BLaER1 treated with 17β-estradiol and CSF1 and Interleukin-3, amounts not matched to agents 10 nM and 100 nM (cell line): ENCODE measurements around the gene LAGE3.
"Not testable (repeated sequence)": the region's sequence is repeated elsewhere in the genome, so short reads cannot be mapped to it uniquely, and the experiment has no call there.

Experiments used
- H3K27ac ChIP-seq, 11 experiments: shearing (Covaris generic); formaldehyde crosslinking; 2 replicates each; pipeline ENCODE4 v1.8.1; 2022
- H3K27me3 ChIP-seq, 11 experiments: shearing (Covaris generic); formaldehyde crosslinking; 2 replicates each; pipeline ENCODE4 v1.8.1; 2022
- H3K36me3 ChIP-seq, 11 experiments: shearing (Covaris generic); formaldehyde crosslinking; 2 replicates each; pipeline ENCODE4 v1.8.1; 2022
- H3K4me1 ChIP-seq, 10 experiments: shearing (Covaris generic); formaldehyde crosslinking; 2 replicates each; pipeline ENCODE4 v1.8.1; 2022
- H3K4me2 ChIP-seq, 11 experiments: shearing (Covaris generic); formaldehyde crosslinking; 2 replicates each; pipeline ENCODE4 v1.8.1; 2022
- H3K4me3 ChIP-seq, 10 experiments: shearing (Covaris generic); formaldehyde crosslinking; 2 replicates each; pipeline ENCODE4 v1.8.1; 2022
- H3K9ac ChIP-seq, 11 experiments: shearing (Covaris generic); formaldehyde crosslinking; 2 replicates each; pipeline ENCODE4 v1.8.1; 2022
- H3K9me3 ChIP-seq, 11 experiments: shearing (Covaris generic); formaldehyde crosslinking; replicated peaks in 1 of 11; 2 replicates each; pipeline ENCODE4 v1.8.1; 2022
- H4K20me1 ChIP-seq, 11 experiments: shearing (Covaris generic); formaldehyde crosslinking; 2 replicates each; pipeline ENCODE4 v1.8.1; 2022
- Cebpa-rat ChIP-seq, 11 experiments: shearing (Covaris generic); IDR thresholded peaks; 2 replicates each; pipeline ENCODE4 v1.8.1; 2022

LAGE3 gene

DNA sequence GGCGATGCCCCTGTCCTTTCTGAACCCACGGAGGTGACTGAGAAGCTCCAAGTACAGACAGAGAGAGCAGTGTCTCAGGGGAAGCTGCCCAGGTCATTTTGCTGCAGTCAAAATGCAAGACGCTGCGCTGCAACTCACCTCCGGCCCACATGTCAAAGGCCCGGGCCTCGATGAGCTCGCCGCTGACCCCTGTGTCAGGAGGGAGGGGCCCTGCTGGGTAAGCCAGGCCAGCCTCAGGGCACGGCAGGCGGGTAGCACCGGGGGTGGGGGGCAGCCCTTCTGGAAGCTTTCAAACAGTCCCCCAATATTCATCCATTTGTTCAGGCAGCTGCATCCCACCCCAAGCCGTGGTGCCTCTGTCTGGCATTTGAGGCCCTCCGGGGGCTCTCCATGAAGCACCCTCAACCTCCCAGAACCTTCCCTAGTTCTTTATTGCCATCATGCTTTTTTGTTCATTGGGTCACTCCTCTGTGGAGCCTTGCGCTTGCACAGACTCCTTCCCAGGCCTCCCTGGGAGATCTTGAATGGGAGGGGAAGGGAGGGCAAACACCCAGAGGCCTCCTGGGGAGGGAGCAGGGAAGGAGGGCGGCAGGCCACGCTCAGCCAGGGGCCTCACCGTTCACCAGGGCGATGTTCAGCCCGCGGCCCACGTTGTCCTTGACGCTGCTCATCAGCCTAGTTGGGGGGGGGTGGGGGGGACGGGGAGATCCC lies 28.7 kb upstream of the LAGE3 start:
- Histone ChIP-seq H3K4me1 (peaks cover 8 to 19% (median 16%) of the 10 kb centered on the region in 10 experiments; a peak in 19 of 20 replicates), H3K4me2 (no peak overlapping the region), H4K20me1 (peaks cover 0 to 16% (median 0%) of the 10 kb centered on the region in 11 experiments; a peak in 2 of 22 replicates), H3K4me3 (no peak overlapping the region), H3K27me3 (peaks cover 9 to 84% (median 62%) of the 10 kb centered on the region in 11 experiments; a peak in 21 of 22 replicates), H3K27ac (no peak overlapping the region), H3K9me3 (peaks cover 12 to 55% (median 32%) of the 10 kb centered on the region in 11 experiments; a peak in 21 of 22 replicates), H3K9ac (no peak overlapping the region), H3K36me3 (peaks cover 15 to 45% (median 22%) of the 10 kb centered on the region in 11 experiments; a peak in 19 of 22 replicates)
- TF ChIP-seq Cebpa-rat (IDR thresholded peaks at IDR 0.05) = no peak

DNA sequence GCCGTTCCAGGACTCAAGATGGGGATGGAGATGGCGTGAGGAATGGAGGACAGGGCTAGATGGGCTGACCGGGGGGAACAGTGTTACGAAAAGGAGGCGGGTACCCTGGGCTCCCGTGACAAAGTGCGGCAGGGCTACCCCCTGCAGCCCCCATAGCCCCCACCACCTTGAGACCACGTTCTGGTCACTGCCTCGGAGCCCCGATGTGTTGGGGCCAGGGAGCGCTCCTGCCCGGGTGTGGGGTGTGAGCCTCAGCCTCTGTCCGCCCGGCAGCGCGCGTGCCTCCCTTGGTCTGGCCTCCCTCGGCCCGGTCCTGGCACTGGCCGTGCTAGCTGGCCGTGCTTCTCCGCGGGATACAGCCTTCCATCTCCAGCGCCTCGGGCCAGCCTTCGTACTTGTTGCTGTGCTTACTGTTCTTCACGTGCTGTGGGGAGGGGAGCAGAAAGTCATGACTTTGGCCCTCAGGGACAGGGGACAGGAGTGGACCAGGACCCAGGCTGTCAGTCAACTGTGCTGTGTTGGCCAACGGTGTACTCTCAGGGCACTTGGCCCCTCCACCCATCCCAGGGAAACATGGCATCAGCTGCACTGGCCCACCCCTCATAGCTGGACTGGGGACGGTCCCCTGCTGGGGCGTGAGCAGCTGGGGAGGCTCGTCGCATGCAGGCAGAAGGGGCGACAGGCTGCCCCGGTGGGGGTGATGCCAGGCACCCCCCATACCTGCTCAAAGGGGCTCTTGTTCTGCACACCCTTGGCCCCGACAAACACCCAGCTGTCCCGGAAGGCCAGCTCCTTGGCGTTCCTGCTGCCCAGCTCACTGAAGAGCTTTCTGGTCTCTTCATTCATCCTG lies 27.6 kb upstream of the LAGE3 start:
- H3K27ac ChIP-seq = no peak overlapping the region
- H3K9ac ChIP-seq = no peak overlapping the region
- peaks cover 12 to 59% (median 32%) of the 10 kb centered on the region in 11 experiments; a peak in 21 of 22 replicates for H3K9me3 ChIP-seq
- peaks cover 9 to 82% (median 62%) of the 10 kb centered on the region in 11 experiments; a peak in 21 of 22 replicates for H3K27me3 ChIP-seq
- no peak overlapping the region for H3K4me3 ChIP-seq
- H3K4me2 ChIP-seq = no peak overlapping the region
- H3K4me1 ChIP-seq = peaks cover 4 to 8% (median 7%) of the 10 kb centered on the region in 10 experiments; a peak in 19 of 20 replicates
- peaks cover 15 to 45% (median 22%) of the 10 kb centered on the region in 11 experiments; a peak in 19 of 22 replicates for H3K36me3 ChIP-seq
- H4K20me1 ChIP-seq = peaks cover 0 to 10% (median 0%) of the 10 kb centered on the region in 11 experiments; a peak in 2 of 22 replicates
- TF ChIP-seq Cebpa-rat (IDR thresholded peaks at IDR 0.05) = no peak

DNA sequence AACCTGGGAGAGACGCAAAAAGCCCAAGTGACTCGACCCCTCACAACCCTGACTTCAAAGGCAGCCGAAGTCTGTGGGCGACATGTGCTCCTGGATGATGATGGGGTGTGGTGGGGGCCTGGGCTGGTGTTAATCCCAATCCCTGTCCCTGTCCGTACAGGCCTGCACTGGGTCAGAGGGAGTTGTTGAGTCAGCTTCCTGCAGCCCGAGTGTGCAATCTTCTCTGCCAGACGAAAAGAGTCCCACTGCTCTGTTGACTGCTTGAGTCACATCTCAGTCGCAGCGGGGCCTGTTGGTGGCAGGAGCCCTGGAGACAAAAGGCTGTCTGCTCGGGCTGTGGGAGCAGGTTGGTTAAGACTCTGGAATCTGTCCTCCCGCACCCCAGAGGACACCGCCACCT lies 26.7 kb upstream of the LAGE3 start:
- H3K9ac ChIP-seq = no peak overlapping the region
- no peak overlapping the region for H3K27ac ChIP-seq
- peaks cover 15 to 45% (median 22%) of the 10 kb centered on the region in 11 experiments; a peak in 19 of 22 replicates for H3K36me3 ChIP-seq
- H3K27me3 ChIP-seq = peaks cover 9 to 81% (median 61%) of the 10 kb centered on the region in 11 experiments; a peak in 21 of 22 replicates
- H3K4me3 ChIP-seq = no peak overlapping the region
- TF ChIP-seq Cebpa-rat (IDR thresholded peaks at IDR 0.05) = no peak
- no peaks in the 10 kb centered on the region for H3K4me1 ChIP-seq
- H3K4me2 ChIP-seq = no peak overlapping the region
- H4K20me1 ChIP-seq = peaks cover 0 to under 1% (median 0%) of the 10 kb centered on the region in 11 experiments; a peak in 1 of 22 replicates
- peaks cover 12 to 56% (median 30%) of the 10 kb centered on the region in 11 experiments; a peak in 21 of 22 replicates for H3K9me3 ChIP-seq

DNA sequence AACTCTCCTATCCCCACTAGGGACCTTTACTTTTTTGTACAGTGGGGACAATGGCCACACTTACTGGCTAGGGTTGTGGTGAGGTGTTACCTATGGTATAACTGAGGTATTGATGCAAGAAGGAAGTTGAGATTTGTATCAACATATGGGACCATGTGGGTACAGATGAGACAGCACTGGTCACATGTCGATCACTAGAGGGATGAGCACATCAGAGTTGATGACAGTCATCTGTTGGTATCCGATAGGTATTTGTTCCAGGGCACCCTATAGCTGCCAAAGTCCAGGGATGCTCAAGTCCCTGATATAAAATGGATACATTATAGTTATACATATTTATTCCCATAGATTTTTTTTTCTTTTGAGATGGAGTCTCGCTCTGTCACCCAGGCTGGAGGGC lies 23.9 kb upstream of the LAGE3 start:
- Histone ChIP-seq H3K9me3 (peaks cover 0 to 30% (median 9%) of the 10 kb centered on the region in 11 experiments; a peak in 8 of 22 replicates), H3K4me3 (no peak overlapping the region), H3K27me3 (peaks cover 17 to 85% (median 62%) of the 10 kb centered on the region in 11 experiments), H3K27ac (no peak overlapping the region), H3K9ac (no peak overlapping the region), H3K4me2 (no peak overlapping the region), H4K20me1 (no peaks in the 10 kb centered on the region; a peak in 1 of 22 replicates), H3K36me3 (peaks cover 3 to 31% (median 14%) of the 10 kb centered on the region in 11 experiments; a peak in 14 of 22 replicates), H3K4me1 (no peaks in the 10 kb centered on the region)
- TF ChIP-seq Cebpa-rat (IDR thresholded peaks at IDR 0.05) = no peak

DNA sequence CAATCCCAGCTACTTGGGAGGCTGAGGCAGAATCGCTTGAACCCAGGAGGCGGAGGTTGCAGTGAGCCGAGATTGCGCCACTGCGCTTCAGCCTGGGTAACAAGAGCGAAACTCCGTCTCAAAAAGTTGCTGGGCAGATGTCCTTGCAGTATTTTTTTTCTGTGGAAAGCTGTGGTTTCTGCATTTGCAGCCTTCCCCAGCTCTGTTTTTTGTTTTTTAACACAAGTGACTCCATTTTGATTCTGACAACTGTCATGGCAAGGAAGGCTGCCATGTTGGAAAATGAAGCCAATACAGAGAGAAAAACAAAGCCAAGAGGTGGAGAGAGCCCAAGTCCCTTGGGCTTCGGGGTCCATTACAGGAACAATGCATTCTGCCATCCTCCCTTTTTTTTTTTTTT lies 23.0 kb upstream of the LAGE3 start:
- no peaks in the 10 kb centered on the region; a peak in 1 of 22 replicates for H4K20me1 ChIP-seq
- peaks cover 16 to 86% (median 69%) of the 10 kb centered on the region in 11 experiments for H3K27me3 ChIP-seq
- H3K9me3 ChIP-seq = peaks cover 0 to 29% (median 6%) of the 10 kb centered on the region in 11 experiments; a peak in 7 of 22 replicates
- peaks cover 0 to 5% (median 0%) of the 10 kb centered on the region in 10 experiments; a peak in 2 of 20 replicates for H3K4me1 ChIP-seq
- no peak overlapping the region for H3K4me3 ChIP-seq
- H3K9ac ChIP-seq = no peak overlapping the region
- H3K36me3 ChIP-seq = peaks cover 3 to 22% (median 12%) of the 10 kb centered on the region in 11 experiments; a peak in 14 of 22 replicates
- TF ChIP-seq Cebpa-rat (IDR thresholded peaks at IDR 0.05) = no peak
- no peak overlapping the region for H3K27ac ChIP-seq
- H3K4me2 ChIP-seq = no peak overlapping the region

DNA sequence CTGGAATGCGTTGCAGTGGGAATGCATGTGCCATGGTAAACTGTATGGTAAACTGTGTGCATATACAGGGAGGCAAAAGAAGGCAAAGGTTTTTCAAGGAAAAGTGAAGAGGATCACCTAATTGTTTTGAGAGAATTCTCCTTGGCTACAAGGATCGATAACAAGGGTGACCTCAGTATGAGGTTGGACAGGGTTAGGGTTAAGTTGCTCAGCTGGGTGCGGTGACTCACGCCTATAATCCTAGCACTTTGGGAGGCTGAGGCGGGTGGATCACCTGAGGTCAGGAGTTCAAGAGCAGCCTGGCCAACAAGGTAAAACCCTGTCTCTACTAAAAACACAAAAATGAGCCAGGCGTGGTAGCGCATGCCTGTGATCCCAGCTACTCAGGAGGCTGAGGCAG lies 22.3 kb upstream of the LAGE3 start:
- H3K4me1 ChIP-seq, H3K27ac ChIP-seq, H4K20me1 ChIP-seq, H3K9ac ChIP-seq, H3K4me3 ChIP-seq, H3K4me2 ChIP-seq: not testable (repeated sequence)
- H3K9me3 ChIP-seq = peaks cover 0 to 22% (median 0%) of the 10 kb centered on the region in 11 experiments; a peak in 6 of 22 replicates
- H3K36me3 ChIP-seq = peaks cover 0 to 15% (median 8%) of the 10 kb centered on the region in 11 experiments; a peak in 14 of 22 replicates
- peaks cover 23 to 86% (median 74%) of the 10 kb centered on the region in 11 experiments for H3K27me3 ChIP-seq

DNA sequence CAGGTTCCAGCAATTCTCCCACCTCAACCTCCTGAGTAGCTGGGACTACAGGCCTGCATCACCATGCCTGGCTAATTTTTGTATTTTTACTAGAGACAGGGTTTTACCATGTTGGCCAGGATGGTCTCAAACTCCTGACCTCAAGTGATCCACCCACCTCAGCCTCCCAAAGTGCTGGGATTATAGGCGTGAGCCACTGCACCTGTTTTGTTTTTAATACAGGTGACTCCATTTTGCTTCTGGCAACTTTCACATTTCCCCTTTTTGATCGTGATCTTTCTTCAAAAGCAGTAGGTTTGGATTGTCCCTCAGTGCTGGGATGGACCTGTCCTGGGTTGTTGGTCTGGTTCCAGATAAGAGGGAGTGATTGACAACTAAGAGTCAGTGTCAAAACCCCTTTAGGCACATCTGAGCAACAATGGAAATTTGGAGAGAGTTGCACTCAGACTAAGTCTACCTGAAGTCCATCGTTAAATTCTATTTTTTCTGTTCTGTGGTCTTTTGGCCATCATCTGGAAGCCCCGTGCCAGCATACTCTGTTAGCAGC lies 17.6 kb upstream of the LAGE3 start:
- H4K20me1 ChIP-seq, H3K9ac ChIP-seq, H3K4me2 ChIP-seq, H3K4me1 ChIP-seq, H3K27ac ChIP-seq, H3K9me3 ChIP-seq, H3K4me3 ChIP-seq, H3K36me3 ChIP-seq: not testable (repeated sequence)
- peaks cover 49 to 99% (median 81%) of the 10 kb centered on the region in 11 experiments for H3K27me3 ChIP-seq

DNA sequence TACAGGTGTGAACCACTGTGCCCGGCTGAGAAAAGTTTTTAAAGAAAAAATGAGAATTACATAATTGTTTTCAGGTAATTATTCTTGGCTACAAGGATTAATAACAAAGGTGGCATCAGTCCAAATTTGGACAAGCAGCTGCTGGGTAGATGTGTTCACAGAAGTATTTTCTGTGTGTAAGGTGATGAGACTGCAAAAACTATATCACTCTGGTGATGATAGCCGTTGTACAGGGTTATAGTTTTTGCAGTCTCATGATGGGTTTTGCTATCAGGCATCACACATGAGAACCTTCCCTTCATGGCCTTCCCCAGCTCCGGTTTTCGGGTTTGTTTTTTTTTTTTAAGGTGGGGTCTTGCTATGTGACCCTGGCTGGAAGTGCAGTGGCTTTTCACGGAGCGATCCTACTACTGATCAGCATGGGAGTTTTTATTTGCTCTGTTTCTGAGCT lies 16.4 kb upstream of the LAGE3 start:
- no peak for TF ChIP-seq Cebpa-rat (IDR thresholded peaks at IDR 0.05)
- peaks cover 0 to 11% (median 0%) of the 10 kb centered on the region in 11 experiments; a peak in 1 of 22 replicates for H3K9me3 ChIP-seq
- peaks cover 0 to 9% (median 6%) of the 10 kb centered on the region in 10 experiments; a peak in 11 of 20 replicates for H3K4me1 ChIP-seq
- 0 out of 22 replicates have a peak, but pooled peaks cover 0 to 5% (median 0%) of the 10 kb centered on the region in 11 experiments for H4K20me1 ChIP-seq
- H3K4me2 ChIP-seq = no peak overlapping the region
- H3K27me3 ChIP-seq = peaks cover 49 to 88% (median 73%) of the 10 kb centered on the region in 11 experiments
- no peak overlapping the region for H3K4me3 ChIP-seq
- H3K36me3 ChIP-seq = no peaks in the 10 kb centered on the region
- H3K9ac ChIP-seq = no peak overlapping the region
- no peak overlapping the region for H3K27ac ChIP-seq
